ENCODE data around the gene TDRD10.

DNA sequence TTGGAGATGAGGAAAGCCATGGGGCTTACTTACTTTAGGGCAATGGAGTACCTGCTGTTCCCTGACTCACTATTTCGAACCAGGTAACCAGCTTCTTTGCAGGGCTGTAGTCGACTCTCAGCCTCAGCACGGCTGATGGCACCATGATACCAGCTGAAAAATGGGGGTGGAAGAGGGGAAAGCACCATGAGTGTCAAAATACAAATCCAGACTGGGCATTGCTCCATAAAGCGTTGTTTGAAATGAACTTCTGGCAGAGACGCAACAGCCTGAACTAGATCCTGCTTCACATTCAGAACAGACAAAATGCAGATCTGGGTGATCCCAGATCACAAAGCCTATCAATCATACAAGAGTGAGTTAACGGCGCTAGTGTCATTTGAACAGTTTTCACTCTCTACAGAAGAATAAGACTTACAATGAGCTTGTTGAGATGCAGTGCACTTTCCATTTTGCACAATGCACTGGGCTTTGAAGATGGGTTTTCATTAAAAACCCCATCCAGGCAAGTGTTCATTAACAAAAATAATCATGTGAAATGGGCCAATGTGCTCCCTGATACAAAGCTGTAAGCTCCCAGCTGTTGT is 16.0 kb upstream of the TDRD10 start:
- TF ChIP-seq CTCF (IDR thresholded peaks at IDR 0.05) (no peak), ZFX (IDR thresholded peaks at IDR 0.05; ENCODE audit: borderline replicate concordance) (no peak)

Data from 22Rv1 (cell line).